WTC11 (cell line): ENCODE data around the gene PLA2G4F. TPM values are rescaled to one million over a fixed set of nuclear protein-coding genes. Genes with fewer than 3 reads are reported as not detected.

Source experiments
- ATAC-seq: fragments of 200-7000 bp; cut with Tn5 transposase; 2 replicates; pipeline ENCODE4 v1.10.0; 2021; ENCODE audit warnings: mild to moderate bottlenecking, moderate library complexity
- CTCF ChIA-PET: fragments of 300-600 bp; sonication (Branson Sonifier 250); formaldehyde crosslinking; loops from one replicate; lab custom pipeline; 2021; ENCODE audit warnings: antibody characterized with exemption; lab: Charles Lee
- POLR2A ChIA-PET: fragments of 350-600 bp; sonication (Branson Sonifier 250); formaldehyde crosslinking; loops from one replicate; lab custom pipeline; 2021; ENCODE audit warnings: antibody characterized with exemption; lab: Charles Lee
- DNase-seq: peaks from one replicate; pipeline ENCODE4 v3.0.0; 2021; ENCODE audit warnings: low spot score
- H3K27ac Mint-ChIP-seq: 2 replicates; pipeline ENCODE4 v1.8.0; 2021; ENCODE audit warnings: mixed read lengths
- H3K27me3 Mint-ChIP-seq: 2 replicates; pipeline ENCODE4 v1.8.0; 2021; ENCODE audit warnings: low read depth, mild to moderate bottlenecking, moderate library complexity, mixed read lengths
- H3K36me3 Mint-ChIP-seq: 2 replicates; pipeline ENCODE4 v1.8.0; 2021; ENCODE audit warnings: mixed read lengths
- H3K4me1 Mint-ChIP-seq: 2 replicates; pipeline ENCODE4 v1.8.0; 2022; ENCODE audit warnings: mixed read lengths
- H3K4me3 Mint-ChIP-seq: 2 replicates; pipeline ENCODE4 v1.8.0; 2021; ENCODE audit warnings: mild to moderate bottlenecking, moderate library complexity, mixed read lengths
- H3K9me3 Mint-ChIP-seq: 2 replicates; pipeline ENCODE4 v1.8.0; 2021; ENCODE audit warnings: mixed read lengths
- ATF1 ChIP-seq: sonication (generic); formaldehyde crosslinking; IDR thresholded peaks from 2 replicates; pipeline ENCODE4 v1.8.1; 2023; ENCODE audit warnings: mild to moderate bottlenecking, moderate library complexity, missing genetic modification reagents
- ATF2 ChIP-seq: sonication (generic); formaldehyde crosslinking; IDR thresholded peaks from 2 replicates; pipeline ENCODE4 v1.8.1; 2022; ENCODE audit warnings: low read depth, missing genetic modification reagents, borderline replicate concordance
- ATF3 ChIP-seq: sonication (generic); formaldehyde crosslinking; conservative IDR thresholded peaks from 2 replicates; pipeline ENCODE4 v1.8.1; 2022; ENCODE audit warnings: mild to moderate bottlenecking, missing genetic modification reagents
- CREB1 ChIP-seq: sonication (generic); formaldehyde crosslinking; IDR thresholded peaks from 2 replicates; pipeline ENCODE4 v1.8.0; 2023; ENCODE audit warnings: mild to moderate bottlenecking, missing genetic modification reagents
- ELF4 ChIP-seq: sonication (generic); formaldehyde crosslinking; IDR thresholded peaks from 2 replicates; pipeline ENCODE4 v1.8.1; 2022; ENCODE audit warnings: low read depth, mild to moderate bottlenecking, moderate library complexity, missing genetic modification reagents
- ESRRA ChIP-seq: sonication (generic); formaldehyde crosslinking; IDR thresholded peaks from 2 replicates; pipeline ENCODE4 v1.8.1; 2022; ENCODE audit warnings: mild to moderate bottlenecking, missing genetic modification reagents, borderline replicate concordance
- FOXK1 ChIP-seq: sonication (generic); formaldehyde crosslinking; IDR thresholded peaks from 2 replicates; pipeline ENCODE4 v1.8.0; 2022; ENCODE audit warnings: mild to moderate bottlenecking, moderate library complexity, missing genetic modification reagents
- HMGA2 ChIP-seq: fragments of 250-450 bp; sonication (Bioruptor Pico); IDR thresholded peaks from 2 replicates; pipeline ENCODE4 v1.4.0; 2021; ENCODE audit warnings: mild to moderate bottlenecking, moderate library complexity
- HMGXB4 ChIP-seq: sonication (generic); formaldehyde crosslinking; IDR thresholded peaks from 2 replicates; pipeline ENCODE4 v1.8.1; 2023; ENCODE audit warnings: mild to moderate bottlenecking, moderate library complexity, missing genetic modification reagents
- KAT7 ChIP-seq: sonication (generic); formaldehyde crosslinking; IDR thresholded peaks from 2 replicates; pipeline ENCODE4 v1.8.1; 2023; ENCODE audit warnings: missing genetic modification reagents, mild to moderate bottlenecking, borderline replicate concordance
- NFE2L1 ChIP-seq: sonication (generic); formaldehyde crosslinking; IDR thresholded peaks from 2 replicates; pipeline ENCODE4 v1.8.1; 2023; ENCODE audit warnings: missing genetic modification reagents
- NR1H2 ChIP-seq: sonication (generic); formaldehyde crosslinking; IDR thresholded peaks from 2 replicates; pipeline ENCODE4 v1.9.0; 2021; ENCODE audit warnings: mild to moderate bottlenecking, moderate library complexity, missing genetic modification reagents
- NR2C2 ChIP-seq: sonication (generic); formaldehyde crosslinking; IDR thresholded peaks from 2 replicates; pipeline ENCODE4 v1.8.0; 2022; ENCODE audit warnings: mild to moderate bottlenecking, missing genetic modification reagents
- RELA ChIP-seq: sonication (generic); formaldehyde crosslinking; IDR thresholded peaks from 2 replicates; pipeline ENCODE4 v1.8.1; 2022; ENCODE audit warnings: missing genetic modification reagents, mild to moderate bottlenecking, borderline replicate concordance
- RORB ChIP-seq: fragments of 250-450 bp; sonication (Bioruptor Pico); IDR thresholded peaks from 2 replicates; pipeline ENCODE4 v1.9.0; 2021; ENCODE audit warnings: mild to moderate bottlenecking
- SMAD3 ChIP-seq: sonication (generic); formaldehyde crosslinking; IDR thresholded peaks from 2 replicates; pipeline ENCODE4 v1.8.0; 2022; ENCODE audit warnings: missing genetic modification reagents, mild to moderate bottlenecking, borderline replicate concordance
- TEAD4 ChIP-seq: sonication (generic); formaldehyde crosslinking; IDR thresholded peaks from 2 replicates; pipeline ENCODE4 v1.8.0; 2022; ENCODE audit warnings: mild to moderate bottlenecking, missing genetic modification reagents
- ZBTB21 ChIP-seq: sonication (generic); formaldehyde crosslinking; IDR thresholded peaks from 2 replicates; pipeline ENCODE4 v1.8.1; 2023; ENCODE audit warnings: mild to moderate bottlenecking, missing genetic modification reagents, borderline replicate concordance
- ZNF396 ChIP-seq: fragments of 250-450 bp; sonication (Bioruptor Pico); IDR thresholded peaks from 2 replicates; pipeline ENCODE4 v1.8.0; 2021; ENCODE audit warnings: mild to moderate bottlenecking, moderate library complexity, borderline replicate concordance
- ZNF671 ChIP-seq: fragments of 250-450 bp; sonication (Bioruptor Pico); IDR thresholded peaks from 2 replicates; pipeline ENCODE4 v1.8.0; 2021; ENCODE audit warnings: mild to moderate bottlenecking
- total RNA-seq: library from RNA; stranded (reverse); gene quantifications from 3 replicates; pipeline ENCODE4 v1.2.3, GENCODE V29; 2021
- TF ChIP-seq, protein P1 (sequence below): sonication (generic); formaldehyde crosslinking; IDR thresholded peaks from 2 replicates; pipeline ENCODE4 v1.8.1; 2022; ENCODE audit warnings: mild to moderate bottlenecking, missing genetic modification reagents, moderate library complexity, borderline replicate concordance
- TF ChIP-seq, protein P2 (sequence below): fragments of 200-600 bp; IDR thresholded peaks from 2 replicates; pipeline ENCODE4 v1.8.0; 2022; ENCODE audit warnings: antibody characterized with exemption
- TF ChIP-seq, protein P3 (sequence below): fragments of 250-450 bp; sonication (Bioruptor Pico); IDR thresholded peaks from 2 replicates; pipeline ENCODE4 v1.9.0; 2021; ENCODE audit warnings: mild to moderate bottlenecking
- TF ChIP-seq, protein P4 (sequence below): sonication (generic); formaldehyde crosslinking; IDR thresholded peaks from 2 replicates; pipeline ENCODE4 v1.8.0; 2023; ENCODE audit warnings: missing genetic modification reagents, mild to moderate bottlenecking, borderline replicate concordance

Gene PLA2G4F
- total RNA-seq, 1 experiment from 2014 or later = 0.11 TPM

DNA sequence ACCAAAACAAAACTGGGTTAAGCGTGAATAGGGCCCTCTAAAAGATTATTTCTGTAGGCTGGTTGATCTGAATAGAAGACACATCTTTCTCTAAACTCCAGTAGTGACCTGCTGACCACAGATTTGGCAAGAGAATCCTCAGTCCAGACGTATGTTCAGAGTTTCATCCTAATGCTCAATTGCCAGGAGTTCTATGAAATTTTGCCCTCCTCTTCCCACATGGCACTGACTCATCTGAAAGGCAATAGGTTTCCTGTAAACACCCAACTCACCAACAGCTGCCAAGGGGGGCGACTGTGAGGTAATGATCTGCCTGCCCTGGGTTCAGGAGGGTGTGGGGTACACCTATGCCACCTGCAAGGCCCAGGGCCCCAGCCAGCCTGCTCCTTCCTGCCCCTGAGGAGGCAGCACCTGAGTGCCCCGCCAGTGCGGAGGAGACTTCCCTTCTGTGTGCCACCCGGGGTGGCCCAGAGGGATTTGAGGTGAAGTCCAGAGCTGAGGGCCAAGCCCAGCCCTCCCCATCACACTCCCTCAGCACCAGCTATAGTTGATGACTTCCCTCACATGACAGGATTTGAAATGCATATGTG lies 53.7 kb downstream of the PLA2G4F start:
- no peaks in the 10 kb centered on the region for H3K4me1 Mint-ChIP-seq
- no peak overlapping the region for H3K27ac Mint-ChIP-seq
- ChIA-PET CTCF (interaction anchor here (1.0 to 2.6 kb wide), 3 partner anchors 18 to 35 kb away, joined by 4 to 10 read pairs (median 6); no protein-coding TSS in a partner anchor), POLR2A (no interaction called here)
- ATAC-seq (no peak), DNase-seq (no peak)
- peaks cover 6% of the 10 kb centered on the region; the same call in 1 of the 2 replicates for H3K9me3 Mint-ChIP-seq
- no peaks in the 10 kb centered on the region for H3K36me3 Mint-ChIP-seq
- TF ChIP-seq ATF3 (CRISPR knock-in tag) = no peak
- no peak for TF ChIP-seq NR1H2 (CRISPR knock-in tag)
- TF ChIP-seq RELA (CRISPR knock-in tag) = no peak
- no peak for TF ChIP-seq NR2C2 (CRISPR knock-in tag)
- TF ChIP-seq HMGA2 = no peak
- no peak for TF ChIP-seq NFE2L1
- TF ChIP-seq ESRRA (CRISPR knock-in tag) = no peak
- TF ChIP-seq, protein P1, sequence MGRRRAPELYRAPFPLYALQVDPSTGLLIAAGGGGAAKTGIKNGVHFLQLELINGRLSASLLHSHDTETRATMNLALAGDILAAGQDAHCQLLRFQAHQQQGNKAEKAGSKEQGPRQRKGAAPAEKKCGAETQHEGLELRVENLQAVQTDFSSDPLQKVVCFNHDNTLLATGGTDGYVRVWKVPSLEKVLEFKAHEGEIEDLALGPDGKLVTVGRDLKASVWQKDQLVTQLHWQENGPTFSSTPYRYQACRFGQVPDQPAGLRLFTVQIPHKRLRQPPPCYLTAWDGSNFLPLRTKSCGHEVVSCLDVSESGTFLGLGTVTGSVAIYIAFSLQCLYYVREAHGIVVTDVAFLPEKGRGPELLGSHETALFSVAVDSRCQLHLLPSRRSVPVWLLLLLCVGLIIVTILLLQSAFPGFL (CRISPR knock-in tag) = no peak
- TF ChIP-seq KAT7 (CRISPR knock-in tag) = no peak
- H3K27me3 Mint-ChIP-seq = no peaks in the 10 kb centered on the region
- no peak overlapping the region for H3K4me3 Mint-ChIP-seq

DNA sequence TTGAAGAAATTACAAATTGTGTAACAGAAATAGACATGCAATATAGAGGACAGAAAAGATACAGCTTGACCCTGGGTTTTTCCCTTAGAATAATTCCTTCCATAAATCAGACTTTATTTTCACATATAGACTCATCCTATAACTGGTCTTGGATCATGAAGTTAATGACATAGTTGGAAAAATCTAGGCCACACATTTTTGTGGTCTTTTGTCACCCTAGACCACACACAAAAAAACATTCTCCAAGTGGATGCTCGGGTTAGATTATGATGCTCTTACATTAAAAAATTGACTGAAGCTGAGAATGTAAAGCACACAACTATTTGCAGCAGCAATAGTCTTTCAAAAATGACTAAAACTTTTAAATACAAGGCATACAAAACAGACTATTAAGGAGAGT lies 54.6 kb downstream of the PLA2G4F start:
- ChIA-PET CTCF (no interaction called here), POLR2A (no interaction called here)
- ATAC-seq (no peak), DNase-seq (no peak)
- Mint-ChIP-seq H3K36me3 (no peaks in the 10 kb centered on the region), H3K4me1 (no peaks in the 10 kb centered on the region), H3K4me3 (no peak overlapping the region), H3K27me3 (no peaks in the 10 kb centered on the region), H3K9me3 (peaks cover 6% of the 10 kb centered on the region; the same call in 1 of the 2 replicates), H3K27ac (no peak overlapping the region)
- no peak for TF ChIP-seq ATF1
- TF ChIP-seq ELF4 (CRISPR knock-in tag) = no peak
- TF ChIP-seq, protein P2, sequence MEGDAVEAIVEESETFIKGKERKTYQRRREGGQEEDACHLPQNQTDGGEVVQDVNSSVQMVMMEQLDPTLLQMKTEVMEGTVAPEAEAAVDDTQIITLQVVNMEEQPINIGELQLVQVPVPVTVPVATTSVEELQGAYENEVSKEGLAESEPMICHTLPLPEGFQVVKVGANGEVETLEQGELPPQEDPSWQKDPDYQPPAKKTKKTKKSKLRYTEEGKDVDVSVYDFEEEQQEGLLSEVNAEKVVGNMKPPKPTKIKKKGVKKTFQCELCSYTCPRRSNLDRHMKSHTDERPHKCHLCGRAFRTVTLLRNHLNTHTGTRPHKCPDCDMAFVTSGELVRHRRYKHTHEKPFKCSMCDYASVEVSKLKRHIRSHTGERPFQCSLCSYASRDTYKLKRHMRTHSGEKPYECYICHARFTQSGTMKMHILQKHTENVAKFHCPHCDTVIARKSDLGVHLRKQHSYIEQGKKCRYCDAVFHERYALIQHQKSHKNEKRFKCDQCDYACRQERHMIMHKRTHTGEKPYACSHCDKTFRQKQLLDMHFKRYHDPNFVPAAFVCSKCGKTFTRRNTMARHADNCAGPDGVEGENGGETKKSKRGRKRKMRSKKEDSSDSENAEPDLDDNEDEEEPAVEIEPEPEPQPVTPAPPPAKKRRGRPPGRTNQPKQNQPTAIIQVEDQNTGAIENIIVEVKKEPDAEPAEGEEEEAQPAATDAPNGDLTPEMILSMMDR = no peak
- no peak for TF ChIP-seq ESRRA (CRISPR knock-in tag)
- TF ChIP-seq, protein P3, sequence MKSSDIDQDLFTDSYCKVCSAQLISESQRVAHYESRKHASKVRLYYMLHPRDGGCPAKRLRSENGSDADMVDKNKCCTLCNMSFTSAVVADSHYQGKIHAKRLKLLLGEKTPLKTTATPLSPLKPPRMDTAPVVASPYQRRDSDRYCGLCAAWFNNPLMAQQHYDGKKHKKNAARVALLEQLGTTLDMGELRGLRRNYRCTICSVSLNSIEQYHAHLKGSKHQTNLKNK (CRISPR knock-in tag) = no peak
- no peak for TF ChIP-seq ZNF396 (CRISPR knock-in tag)
- TF ChIP-seq ZBTB21 = no peak
- TF ChIP-seq FOXK1 (CRISPR knock-in tag) = no peak
- TF ChIP-seq ATF2 = no peak
- TF ChIP-seq, protein P4, sequence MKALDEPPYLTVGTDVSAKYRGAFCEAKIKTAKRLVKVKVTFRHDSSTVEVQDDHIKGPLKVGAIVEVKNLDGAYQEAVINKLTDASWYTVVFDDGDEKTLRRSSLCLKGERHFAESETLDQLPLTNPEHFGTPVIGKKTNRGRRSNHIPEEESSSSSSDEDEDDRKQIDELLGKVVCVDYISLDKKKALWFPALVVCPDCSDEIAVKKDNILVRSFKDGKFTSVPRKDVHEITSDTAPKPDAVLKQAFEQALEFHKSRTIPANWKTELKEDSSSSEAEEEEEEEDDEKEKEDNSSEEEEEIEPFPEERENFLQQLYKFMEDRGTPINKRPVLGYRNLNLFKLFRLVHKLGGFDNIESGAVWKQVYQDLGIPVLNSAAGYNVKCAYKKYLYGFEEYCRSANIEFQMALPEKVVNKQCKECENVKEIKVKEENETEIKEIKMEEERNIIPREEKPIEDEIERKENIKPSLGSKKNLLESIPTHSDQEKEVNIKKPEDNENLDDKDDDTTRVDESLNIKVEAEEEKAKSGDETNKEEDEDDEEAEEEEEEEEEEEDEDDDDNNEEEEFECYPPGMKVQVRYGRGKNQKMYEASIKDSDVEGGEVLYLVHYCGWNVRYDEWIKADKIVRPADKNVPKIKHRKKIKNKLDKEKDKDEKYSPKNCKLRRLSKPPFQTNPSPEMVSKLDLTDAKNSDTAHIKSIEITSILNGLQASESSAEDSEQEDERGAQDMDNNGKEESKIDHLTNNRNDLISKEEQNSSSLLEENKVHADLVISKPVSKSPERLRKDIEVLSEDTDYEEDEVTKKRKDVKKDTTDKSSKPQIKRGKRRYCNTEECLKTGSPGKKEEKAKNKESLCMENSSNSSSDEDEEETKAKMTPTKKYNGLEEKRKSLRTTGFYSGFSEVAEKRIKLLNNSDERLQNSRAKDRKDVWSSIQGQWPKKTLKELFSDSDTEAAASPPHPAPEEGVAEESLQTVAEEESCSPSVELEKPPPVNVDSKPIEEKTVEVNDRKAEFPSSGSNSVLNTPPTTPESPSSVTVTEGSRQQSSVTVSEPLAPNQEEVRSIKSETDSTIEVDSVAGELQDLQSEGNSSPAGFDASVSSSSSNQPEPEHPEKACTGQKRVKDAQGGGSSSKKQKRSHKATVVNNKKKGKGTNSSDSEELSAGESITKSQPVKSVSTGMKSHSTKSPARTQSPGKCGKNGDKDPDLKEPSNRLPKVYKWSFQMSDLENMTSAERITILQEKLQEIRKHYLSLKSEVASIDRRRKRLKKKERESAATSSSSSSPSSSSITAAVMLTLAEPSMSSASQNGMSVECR = no peak
- TF ChIP-seq HMGXB4 (CRISPR knock-in tag) = no peak
- TF ChIP-seq TEAD4 (CRISPR knock-in tag) = no peak
- no peak for TF ChIP-seq SMAD3 (CRISPR knock-in tag)
- no peak for TF ChIP-seq RORB
- TF ChIP-seq ZNF671 (CRISPR knock-in tag) = no peak
- TF ChIP-seq CREB1 = no peak
